OCI-LY1 (cell line): ENCODE measurements around the gene HAPLN2.

Source experiments
- H2AFZ ChIP-seq: fragments of 200-600 bp; sonication (generic), shearing (Covaris generic); 2 replicates; pipeline ENCODE4 v1.6.0; 2014; ENCODE audit warnings: antibody characterized with exemption, mild to moderate bottlenecking, low read length
- H3F3A ChIP-seq: fragments of 200-600 bp; sonication (generic), shearing (Covaris generic); 2 replicates; pipeline ENCODE4 v1.6.0; 2014; ENCODE audit warnings: mild to moderate bottlenecking, antibody characterized with exemption, low read length, moderate library complexity; ENCODE audit not compliant: insufficient read depth
- H3K27ac ChIP-seq: fragments of 200-600 bp; sonication (generic); 2 replicates; pipeline ENCODE4 v1.5.1; 2014; ENCODE audit warnings: low read length, mixed run types, mild to moderate bottlenecking, low read depth; ENCODE audit not compliant: poor library complexity, severe bottlenecking
- H3K27me3 ChIP-seq: fragments of 200-600 bp; sonication (generic); 2 replicates; pipeline ENCODE4 v1.6.0; 2014; ENCODE audit warnings: antibody characterized with exemption, mild to moderate bottlenecking, low read length, moderate library complexity; ENCODE audit not compliant: insufficient read depth
- H3K36me3 ChIP-seq: fragments of 200-600 bp; sonication (generic); 2 replicates; pipeline ENCODE4 v1.6.1; 2014; ENCODE audit warnings: mild to moderate bottlenecking, antibody characterized with exemption, low read length, moderate library complexity, mixed read lengths; ENCODE audit not compliant: insufficient read depth
- H3K4me1 ChIP-seq: fragments of 200-600 bp; sonication (generic); 2 replicates; pipeline ENCODE4 v1.5.1; 2014; ENCODE audit warnings: mild to moderate bottlenecking, low read length, moderate library complexity; ENCODE audit not compliant: insufficient read depth, severe bottlenecking
- H3K4me2 ChIP-seq: fragments of 200-600 bp; sonication (generic), shearing (Covaris generic); 2 replicates; pipeline ENCODE4 v1.6.1; 2014; ENCODE audit warnings: low read length
- H3K4me3 ChIP-seq: fragments of 200-600 bp; sonication (generic); 2 replicates; pipeline ENCODE4 v1.5.1; 2014; ENCODE audit warnings: low read length, low read depth, mild to moderate bottlenecking, mixed read lengths; ENCODE audit not compliant: poor library complexity, severe bottlenecking
- H3K79me2 ChIP-seq: fragments of 200-600 bp; shearing (Covaris generic); 2 replicates; pipeline ENCODE4 v1.6.1; 2016; ENCODE audit warnings: mixed run types, low read length, mixed read lengths; ENCODE audit not compliant: insufficient read depth
- H3K9ac ChIP-seq: fragments of 200-600 bp; sonication (generic), shearing (Covaris generic); 2 replicates; pipeline ENCODE4 v1.6.1; 2014; ENCODE audit warnings: mild to moderate bottlenecking, low read length, mixed read lengths
- H3K9me2 ChIP-seq: fragments of 200-600 bp; sonication (generic), shearing (Covaris generic); 2 replicates; pipeline ENCODE4 v1.6.1; 2014; ENCODE audit warnings: low read depth, mild to moderate bottlenecking, low read length, mixed read lengths
- H3K9me3 ChIP-seq: fragments of 200-600 bp; shearing (Covaris generic); 2 replicates; pipeline ENCODE4 v1.6.1; 2014; ENCODE audit warnings: low read length, mixed read lengths
- H4K20me1 ChIP-seq: fragments of 200-600 bp; sonication (generic), shearing (Covaris generic); 2 replicates; pipeline ENCODE4 v1.6.0; 2016; ENCODE audit warnings: mild to moderate bottlenecking, low read length; ENCODE audit not compliant: insufficient read depth
- EZH2 ChIP-seq: fragments of 200-600 bp; sonication (generic), shearing (Covaris generic); IDR thresholded peaks from 2 replicates; pipeline ENCODE4 v1.8.0; 2017; ENCODE audit warnings: borderline replicate concordance, mixed run types, mild to moderate bottlenecking, antibody characterized with exemption, low read length, moderate library complexity, mixed read lengths
- TF ChIP-seq, protein P1 (sequence below): fragments of 200-600 bp; sonication (generic), shearing (Covaris generic); IDR thresholded peaks from 2 replicates; pipeline ENCODE4 v1.5.1; 2017; ENCODE audit warnings: mild to moderate bottlenecking, antibody characterized with exemption, low read length, moderate library complexity, mixed read lengths

The HAPLN2 gene

GRCh38 chr1:156662005-156662799, 43.0 kb downstream of the HAPLN2 start:
- no peaks in the 10 kb centered on the region for H4K20me1 ChIP-seq
- 0 out of 2 replicates have a peak, but pooled peaks cover 4% of the 10 kb centered on the region for H3K27me3 ChIP-seq
- no peak overlapping the region for H3K27ac ChIP-seq
- no peaks in the 10 kb centered on the region for H3K9me2 ChIP-seq
- H3K9ac ChIP-seq, result no peak overlapping the region
- TF ChIP-seq, protein P1, sequence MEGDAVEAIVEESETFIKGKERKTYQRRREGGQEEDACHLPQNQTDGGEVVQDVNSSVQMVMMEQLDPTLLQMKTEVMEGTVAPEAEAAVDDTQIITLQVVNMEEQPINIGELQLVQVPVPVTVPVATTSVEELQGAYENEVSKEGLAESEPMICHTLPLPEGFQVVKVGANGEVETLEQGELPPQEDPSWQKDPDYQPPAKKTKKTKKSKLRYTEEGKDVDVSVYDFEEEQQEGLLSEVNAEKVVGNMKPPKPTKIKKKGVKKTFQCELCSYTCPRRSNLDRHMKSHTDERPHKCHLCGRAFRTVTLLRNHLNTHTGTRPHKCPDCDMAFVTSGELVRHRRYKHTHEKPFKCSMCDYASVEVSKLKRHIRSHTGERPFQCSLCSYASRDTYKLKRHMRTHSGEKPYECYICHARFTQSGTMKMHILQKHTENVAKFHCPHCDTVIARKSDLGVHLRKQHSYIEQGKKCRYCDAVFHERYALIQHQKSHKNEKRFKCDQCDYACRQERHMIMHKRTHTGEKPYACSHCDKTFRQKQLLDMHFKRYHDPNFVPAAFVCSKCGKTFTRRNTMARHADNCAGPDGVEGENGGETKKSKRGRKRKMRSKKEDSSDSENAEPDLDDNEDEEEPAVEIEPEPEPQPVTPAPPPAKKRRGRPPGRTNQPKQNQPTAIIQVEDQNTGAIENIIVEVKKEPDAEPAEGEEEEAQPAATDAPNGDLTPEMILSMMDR, result no peak
- H3K4me1 ChIP-seq, result peaks cover 17% of the 10 kb centered on the region
- no peak overlapping the region for H3K4me3 ChIP-seq
- H2AFZ ChIP-seq, result no peak overlapping the region
- H3K9me3 ChIP-seq, result no peaks in the 10 kb centered on the region
- no peaks in the 10 kb centered on the region for H3K79me2 ChIP-seq
- H3F3A ChIP-seq, result no peaks in the 10 kb centered on the region
- no peaks in the 10 kb centered on the region for H3K36me3 ChIP-seq
- no peak overlapping the region for H3K4me2 ChIP-seq

DNA sequence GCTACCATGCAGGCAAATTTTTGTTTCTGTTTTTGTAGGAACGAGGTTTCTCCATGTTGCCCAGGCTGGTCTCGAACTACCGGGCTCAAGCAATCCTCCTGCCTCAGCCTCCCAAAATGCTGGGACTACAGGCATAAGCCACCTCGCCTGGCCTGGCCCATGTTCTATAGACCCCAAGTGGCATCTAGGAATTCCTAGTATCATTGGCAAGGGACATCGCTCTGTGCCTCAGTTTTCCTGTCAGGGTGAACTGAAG, 43.5 kb downstream of the HAPLN2 start:
- Histone ChIP-seq H3K9me2 (no peaks in the 10 kb centered on the region), H3K36me3 (no peaks in the 10 kb centered on the region), H3K27ac (no peak overlapping the region), H3F3A (no peaks in the 10 kb centered on the region), H3K9ac (no peak overlapping the region), H3K4me2 (no peak overlapping the region), H3K4me1 (peaks cover 17% of the 10 kb centered on the region), H3K27me3 (0 out of 2 replicates have a peak, but pooled peaks cover 4% of the 10 kb centered on the region), H3K79me2 (no peaks in the 10 kb centered on the region), H3K4me3 (no peak overlapping the region), H3K9me3 (no peaks in the 10 kb centered on the region), H2AFZ (no peak overlapping the region), H4K20me1 (no peaks in the 10 kb centered on the region)
- TF ChIP-seq EZH2, result no peak
- TF ChIP-seq, protein P1, result no peak

- 0 out of 2 replicates have a peak, but pooled peaks cover 4% of the 10 kb centered on the region for H3K27me3 ChIP-seq
- no peak overlapping the region for H3K4me2 ChIP-seq
- TF ChIP-seq, protein P1, result no peak
- TF ChIP-seq EZH2, result no peak
- H3K79me2 ChIP-seq, result no peaks in the 10 kb centered on the region
- no peaks in the 10 kb centered on the region for H3F3A ChIP-seq
- H3K36me3 ChIP-seq, result no peaks in the 10 kb centered on the region
- H3K9me3 ChIP-seq, result no peaks in the 10 kb centered on the region
- no peak overlapping the region for H3K27ac ChIP-seq
- no peaks in the 10 kb centered on the region for H4K20me1 ChIP-seq
- H3K4me1 ChIP-seq, result peaks cover 17% of the 10 kb centered on the region
- no peak overlapping the region for H3K4me3 ChIP-seq
- H3K9me2 ChIP-seq, result no peaks in the 10 kb centered on the region
- H2AFZ ChIP-seq, result no peak overlapping the region
- H3K9ac ChIP-seq, result no peak overlapping the region
Observed at GRCh38 chr1:156663178-156663577, 44.0 kb downstream of the HAPLN2 start.
